OCI-M1 (cell line): ENCODE results near the gene CLMN.

ENCODE experiments used
- DNase-seq: peaks from one replicate; lab custom pipeline; 2025; lab: John Stamatoyannopoulos, UW

Gene CLMN

GRCh38 chr14:95319312-95320077 is at the start of gene CLMN:
CLMN (minus strand) TSS chr14:95319908; CDS start chr14:95319792, 116 bp downstream.
- peak; percentile 6 for DNase-seq

GRCh38 chr14:95365401-95365800 is 45.7 kb upstream of the CLMN start:
- DNase-seq, result no peak

GRCh38 chr14:95364481-95365209 is 44.9 kb upstream of the CLMN start:
- DNase-seq, result no peak

GRCh38 chr14:95363468-95363954 is 43.8 kb upstream of the CLMN start:
- DNase-seq, result no peak

GRCh38 chr14:95362138-95362494 is 42.4 kb upstream of the CLMN start:
- DNase-seq, result no peak

GRCh38 chr14:95361373-95362137 is 41.8 kb upstream of the CLMN start:
- peak; percentile 13 for DNase-seq

GRCh38 chr14:95360828-95361227 is 41.1 kb upstream of the CLMN start:
- no peak for DNase-seq

- no peak for DNase-seq
These were observed 40.5 kb upstream of the CLMN start for GRCh38 chr14:95359994-95360826.

- DNase-seq, result no peak
These were observed 36.6 kb upstream of the CLMN start for GRCh38 chr14:95356245-95356869.

GRCh38 chr14:95355422-95355821 is 35.7 kb upstream of the CLMN start:
- DNase-seq, result no peak

GRCh38 chr14:95354834-95355233 is 35.1 kb upstream of the CLMN start:
- no peak for DNase-seq

- no peak for DNase-seq
These were observed 34.0 kb upstream of the CLMN start for GRCh38 chr14:95353664-95354063.

GRCh38 chr14:95353007-95353406 is 33.3 kb upstream of the CLMN start:
- DNase-seq, result no peak

GRCh38 chr14:95352481-95352880 is 32.8 kb upstream of the CLMN start:
- no peak for DNase-seq

- DNase-seq, result no peak
These were observed 29.5 kb upstream of the CLMN start for GRCh38 chr14:95349241-95349640.

- no peak for DNase-seq
These were observed 28.8 kb upstream of the CLMN start for GRCh38 chr14:95348395-95349080.

GRCh38 chr14:95346820-95347219 is 27.1 kb upstream of the CLMN start:
- DNase-seq, result no peak

- no peak for DNase-seq
These were observed 26.6 kb upstream of the CLMN start for GRCh38 chr14:95346266-95346665.

GRCh38 chr14:95345032-95345431 is 25.3 kb upstream of the CLMN start:
- no peak for DNase-seq

- no peak for DNase-seq
These were observed 24.8 kb upstream of the CLMN start for GRCh38 chr14:95344536-95344935.

- no peak for DNase-seq
These were observed 21.9 kb upstream of the CLMN start for GRCh38 chr14:95341564-95341963.
